DOHH2 (cell line): ENCODE data around the gene ATP9B.

Experiments
- EZH2phosphoT487 ChIP-seq: fragments of 200-600 bp; sonication (generic); IDR thresholded peaks from 2 replicates; pipeline ENCODE4 v1.6.1; 2017; ENCODE audit warnings: borderline replicate concordance, mild to moderate bottlenecking, antibody characterized with exemption, low read length, moderate library complexity, mixed read lengths
- TF ChIP-seq, protein P1 (sequence below): fragments of 200-600 bp; sonication (generic); IDR thresholded peaks from one replicate; pipeline ENCODE4 v1.5.1; 2014; ENCODE audit warnings: antibody characterized with exemption, mild to moderate bottlenecking, low read depth, low read length; ENCODE audit not compliant: poor library complexity, severe bottlenecking

GRCh38 chr18:79343567-79344207 lies 274.5 kb downstream of the ATP9B start:
- TF ChIP-seq, protein P1, sequence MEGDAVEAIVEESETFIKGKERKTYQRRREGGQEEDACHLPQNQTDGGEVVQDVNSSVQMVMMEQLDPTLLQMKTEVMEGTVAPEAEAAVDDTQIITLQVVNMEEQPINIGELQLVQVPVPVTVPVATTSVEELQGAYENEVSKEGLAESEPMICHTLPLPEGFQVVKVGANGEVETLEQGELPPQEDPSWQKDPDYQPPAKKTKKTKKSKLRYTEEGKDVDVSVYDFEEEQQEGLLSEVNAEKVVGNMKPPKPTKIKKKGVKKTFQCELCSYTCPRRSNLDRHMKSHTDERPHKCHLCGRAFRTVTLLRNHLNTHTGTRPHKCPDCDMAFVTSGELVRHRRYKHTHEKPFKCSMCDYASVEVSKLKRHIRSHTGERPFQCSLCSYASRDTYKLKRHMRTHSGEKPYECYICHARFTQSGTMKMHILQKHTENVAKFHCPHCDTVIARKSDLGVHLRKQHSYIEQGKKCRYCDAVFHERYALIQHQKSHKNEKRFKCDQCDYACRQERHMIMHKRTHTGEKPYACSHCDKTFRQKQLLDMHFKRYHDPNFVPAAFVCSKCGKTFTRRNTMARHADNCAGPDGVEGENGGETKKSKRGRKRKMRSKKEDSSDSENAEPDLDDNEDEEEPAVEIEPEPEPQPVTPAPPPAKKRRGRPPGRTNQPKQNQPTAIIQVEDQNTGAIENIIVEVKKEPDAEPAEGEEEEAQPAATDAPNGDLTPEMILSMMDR = no peak
- TF ChIP-seq EZH2phosphoT487 = no peak
